H9 (cell line): ENCODE results near the gene INO80. TPM values are rescaled to one million over a fixed set of nuclear protein-coding genes. Genes with fewer than 3 reads are reported as not detected.

ENCODE experiments used
- DNase-seq: peaks from one replicate; pipeline ENCODE4 v3.0.0-alpha.2; 2017
- H2AFZ ChIP-seq: one replicate; pipeline ENCODE4 v1.6.1; 2013; ENCODE audit warnings: mild to moderate bottlenecking, low read length, control low read depth, moderate library complexity
- H2AK5ac ChIP-seq: 2 replicates; pipeline ENCODE4 v1.6.1; 2013; ENCODE audit warnings: low read length, control low read depth, mixed read lengths; ENCODE audit not compliant: insufficient read length
- H2BK120ac ChIP-seq: one replicate; pipeline ENCODE4 v1.6.1; 2013; ENCODE audit warnings: low read depth, mild to moderate bottlenecking, low read length, control low read depth, inconsistent platforms; ENCODE audit not compliant: poor library complexity, severe bottlenecking
- H2BK12ac ChIP-seq: 2 replicates; pipeline ENCODE4 v1.6.1; 2013; ENCODE audit warnings: low read length, control low read depth, mixed read lengths, low read depth; ENCODE audit not compliant: insufficient read length
- H2BK15ac ChIP-seq: 2 replicates; pipeline ENCODE4 v1.6.1; 2013; ENCODE audit warnings: low read depth, low read length, control low read depth
- H2BK20ac ChIP-seq: one replicate; pipeline ENCODE4 v1.6.1; 2013; ENCODE audit warnings: low read depth, mild to moderate bottlenecking, low read length, control low read depth, inconsistent platforms; ENCODE audit not compliant: poor library complexity, severe bottlenecking
- H2BK5ac ChIP-seq: 2 replicates; pipeline ENCODE4 v1.6.1; 2013; ENCODE audit warnings: low read length, control low read depth, mixed read lengths; ENCODE audit not compliant: insufficient read length
- H3K14ac ChIP-seq: 2 replicates; pipeline ENCODE4 v1.6.1; 2013; ENCODE audit warnings: low read length, control low read depth; ENCODE audit not compliant: insufficient read depth
- H3K18ac ChIP-seq: 2 replicates; pipeline ENCODE4 v1.6.1; 2013; ENCODE audit warnings: low read depth, mild to moderate bottlenecking, mixed read lengths, low read length, control low read depth; ENCODE audit not compliant: insufficient read length
- H3K23ac ChIP-seq: 2 replicates; pipeline ENCODE4 v1.6.1; 2013; ENCODE audit warnings: low read length, control low read depth, mixed read lengths, low read depth; ENCODE audit not compliant: insufficient read length
- H3K23me2 ChIP-seq: 2 replicates; pipeline ENCODE4 v1.6.1; 2013; ENCODE audit warnings: low read depth, mild to moderate bottlenecking, mixed read lengths, low read length, control low read depth; ENCODE audit not compliant: insufficient read length, poor library complexity, severe bottlenecking
- H3K27ac ChIP-seq: 2 replicates; pipeline ENCODE4 v1.5.1; 2013; ENCODE audit warnings: low read length, control low read depth, mixed read lengths, low read depth; ENCODE audit not compliant: insufficient read length
- H3K27me3 ChIP-seq: 2 replicates; pipeline ENCODE4 v1.6.1; 2013; ENCODE audit warnings: low read length, control low read depth, inconsistent platforms; ENCODE audit not compliant: insufficient read depth
- H3K4ac ChIP-seq: 2 replicates; pipeline ENCODE4 v1.6.1; 2013; ENCODE audit warnings: low read depth, mild to moderate bottlenecking, control low read depth, inconsistent platforms, low read length, moderate library complexity
- H3K4me1 ChIP-seq: 2 replicates; pipeline ENCODE4 v1.6.1; 2013; ENCODE audit warnings: low read length, control low read depth, inconsistent platforms; ENCODE audit not compliant: insufficient read depth
- H3K4me2 ChIP-seq: 2 replicates; pipeline ENCODE4 v1.6.1; 2013; ENCODE audit warnings: low read length, control low read depth, mixed read lengths; ENCODE audit not compliant: insufficient read length, insufficient read depth
- H3K56ac ChIP-seq: 2 replicates; pipeline ENCODE4 v1.6.1; 2013; ENCODE audit warnings: low read depth, mild to moderate bottlenecking, mixed read lengths, low read length, control low read depth; ENCODE audit not compliant: insufficient read length
- H3K79me1 ChIP-seq: 2 replicates; pipeline ENCODE4 v1.6.1; 2013; ENCODE audit warnings: low read depth, mild to moderate bottlenecking, moderate library complexity, low read length, control low read depth, inconsistent platforms; ENCODE audit not compliant: insufficient read depth, poor library complexity, severe bottlenecking
- H3K79me2 ChIP-seq: 2 replicates; pipeline ENCODE4 v1.6.1; 2013; ENCODE audit warnings: low read length, control low read depth, inconsistent platforms; ENCODE audit not compliant: insufficient read depth
- H3K9ac ChIP-seq: 2 replicates; pipeline ENCODE4 v1.6.1; 2013; ENCODE audit warnings: low read length, control low read depth, mixed read lengths; ENCODE audit not compliant: insufficient read length; ENCODE audit errors: extremely low read depth
- H3K9me3 ChIP-seq: one replicate; pipeline ENCODE4 v1.6.1; 2013; ENCODE audit warnings: low read depth, low read length, inconsistent platforms; ENCODE audit not compliant: control insufficient read depth
- H3T11ph ChIP-seq: one replicate; pipeline ENCODE4 v1.6.1; 2013; ENCODE audit warnings: mild to moderate bottlenecking, low read length, control low read depth, inconsistent platforms
- H4K20me1 ChIP-seq: one replicate; pipeline ENCODE4 v1.6.1; 2013; ENCODE audit not compliant: control insufficient read depth, insufficient read length, insufficient read depth
- H4K5ac ChIP-seq: 2 replicates; pipeline ENCODE4 v1.6.1; 2013; ENCODE audit warnings: low read depth, mild to moderate bottlenecking, mixed read lengths, low read length, control low read depth; ENCODE audit not compliant: insufficient read length
- H4K8ac ChIP-seq: replicated peaks from 2 replicates; pipeline ENCODE4 v1.6.1; 2013; ENCODE audit warnings: low read length, control low read depth, mixed read lengths, low read depth; ENCODE audit not compliant: insufficient read length
- H4K91ac ChIP-seq: 2 replicates; pipeline ENCODE4 v1.6.1; 2013; ENCODE audit warnings: low read depth, mild to moderate bottlenecking, moderate library complexity, mixed read lengths, low read length, control low read depth; ENCODE audit not compliant: insufficient read length
- H3K27ac Mint-ChIP-seq, 3 experiments: 2 replicates in 2 of 3; 3 replicates in 1 of 3; pipeline ENCODE4 v1.8.0; 2020 to 2021; ENCODE audit warnings: mixed read lengths in 3 of 3, mild to moderate bottlenecking in 1 of 3, moderate library complexity in 1 of 3
- H3K27me3 Mint-ChIP-seq: 2 replicates; pipeline ENCODE4 v1.8.0; 2021; ENCODE audit warnings: low read depth, mild to moderate bottlenecking, moderate library complexity, mixed read lengths
- H3K36me3 Mint-ChIP-seq, 3 experiments: 2 replicates in 2 of 3; 3 replicates in 1 of 3; pipeline ENCODE4 v1.8.0; 2020 to 2021; ENCODE audit warnings: low read depth in 3 of 3, mixed read lengths in 3 of 3; ENCODE audit not compliant: insufficient read depth in 1 of 3
- H3K4me1 Mint-ChIP-seq, 2 experiments: 2 replicates each; pipeline ENCODE4 v1.8.0; 2020; ENCODE audit warnings: mixed read lengths in 2 of 2
- H3K4me3 Mint-ChIP-seq, 2 experiments: 2 replicates in 1 of 2; 3 replicates in 1 of 2; pipeline ENCODE4 v1.8.0; 2020 to 2021; ENCODE audit warnings: mild to moderate bottlenecking in 2 of 2, mixed read lengths in 2 of 2, moderate library complexity in 1 of 2
- H3K9me3 Mint-ChIP-seq, 2 experiments: 2 replicates in 1 of 2; 3 replicates in 1 of 2; pipeline ENCODE4 v1.8.0; 2020; ENCODE audit warnings: mild to moderate bottlenecking in 2 of 2, mixed read lengths in 2 of 2, moderate library complexity in 1 of 2
- WGBS: extraction: QIAGEN DNeasy Blood & Tissue Kit; methylation state at CpG from one replicate; pipeline ENCODE4 v1.1.7; 2013; ENCODE audit warnings: missing lambda C conversion rate, low lambda C conversion rate, mixed read lengths; ENCODE audit not compliant: insufficient read length; ENCODE audit errors: extremely low coverage; 5-methylcytosine and 5-hydroxymethylcytosine counted together
- total RNA-seq: library from RNA; stranded (reverse); gene quantifications from 2 replicates; pipeline ENCODE4 v1.2.1, GENCODE V29; 2021
- TF ChIP-seq, protein P1 (sequence below): fragments of 200-600 bp; sonication (generic); conservative IDR thresholded peaks from 3 replicates; pipeline ENCODE4 v1.8.0; 2021; ENCODE audit warnings: antibody characterized with exemption, mild to moderate bottlenecking

The INO80 gene
- total RNA-seq, 1 experiment from 2014 or later: 29.2 TPM

DNA sequence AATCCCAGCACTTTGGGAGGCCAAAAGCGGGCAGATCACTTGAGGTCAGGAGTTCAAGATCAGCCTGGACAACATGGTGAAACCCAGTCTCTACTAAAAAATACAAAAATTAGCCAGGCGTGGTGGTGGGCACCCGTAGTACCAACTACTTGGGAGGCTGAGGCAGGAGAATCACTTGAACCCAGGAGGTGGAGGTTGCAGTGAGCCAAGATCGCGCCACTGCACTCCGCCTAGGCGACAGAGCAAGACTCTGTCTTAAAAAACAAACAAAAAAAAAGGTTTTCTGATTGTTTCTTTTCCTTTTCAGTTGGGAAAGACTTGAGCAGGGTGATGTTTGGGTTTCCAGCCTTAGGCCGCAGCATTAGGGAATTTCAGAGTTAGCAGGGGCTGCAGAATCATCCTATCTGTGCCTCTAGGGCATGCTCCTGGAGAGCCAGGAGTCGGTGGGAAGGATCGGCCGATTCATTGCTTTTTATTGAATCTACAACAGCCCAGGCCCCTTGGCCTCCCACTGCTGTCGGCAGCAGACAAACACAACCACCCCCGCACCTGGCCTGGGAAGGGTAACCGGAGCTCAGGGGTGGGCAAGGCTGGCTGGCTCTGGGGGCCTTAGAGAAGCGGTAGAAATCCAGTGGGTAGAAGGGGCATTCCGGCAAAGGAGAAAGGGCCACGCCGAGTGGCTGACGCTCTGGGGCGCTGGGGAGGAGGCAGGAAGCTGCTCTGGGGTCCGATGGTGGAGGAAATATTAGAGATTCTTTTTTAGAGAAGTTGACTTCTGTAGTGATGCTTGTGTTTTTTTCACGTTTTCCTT is 156.5 kb downstream of the INO80 start:
- Histone ChIP-seq H3K23me2 (no peaks in the 10 kb centered on the region), H2BK20ac (no peak overlapping the region), H2BK15ac (no peak overlapping the region), H2BK12ac (no peak overlapping the region), H3K27me3 (no peaks in the 10 kb centered on the region), H3K56ac (no peak overlapping the region), H3K79me1 (no peaks in the 10 kb centered on the region), H3K23ac (no peak overlapping the region), H2AFZ (no peak overlapping the region), H2BK5ac (no peak overlapping the region), H3K4me2 (no peak overlapping the region), H3K27ac (no peak overlapping the region), H3K9ac (no peak overlapping the region), H4K20me1 (no peaks in the 10 kb centered on the region), H3K79me2 (no peaks in the 10 kb centered on the region), H2AK5ac (no peak overlapping the region), H3T11ph (no peak overlapping the region), H4K8ac (no peak overlapping the region), H3K14ac (no peak overlapping the region), H4K5ac (no peak overlapping the region), H3K9me3 (no peaks in the 10 kb centered on the region), H3K18ac (no peak overlapping the region), H2BK120ac (no peak overlapping the region), H3K4ac (no peak overlapping the region), H3K4me1 (peaks cover 3% of the 10 kb centered on the region; the same call in 1 of the 2 replicates), H4K91ac (no peak overlapping the region)
- TF ChIP-seq, protein P1, sequence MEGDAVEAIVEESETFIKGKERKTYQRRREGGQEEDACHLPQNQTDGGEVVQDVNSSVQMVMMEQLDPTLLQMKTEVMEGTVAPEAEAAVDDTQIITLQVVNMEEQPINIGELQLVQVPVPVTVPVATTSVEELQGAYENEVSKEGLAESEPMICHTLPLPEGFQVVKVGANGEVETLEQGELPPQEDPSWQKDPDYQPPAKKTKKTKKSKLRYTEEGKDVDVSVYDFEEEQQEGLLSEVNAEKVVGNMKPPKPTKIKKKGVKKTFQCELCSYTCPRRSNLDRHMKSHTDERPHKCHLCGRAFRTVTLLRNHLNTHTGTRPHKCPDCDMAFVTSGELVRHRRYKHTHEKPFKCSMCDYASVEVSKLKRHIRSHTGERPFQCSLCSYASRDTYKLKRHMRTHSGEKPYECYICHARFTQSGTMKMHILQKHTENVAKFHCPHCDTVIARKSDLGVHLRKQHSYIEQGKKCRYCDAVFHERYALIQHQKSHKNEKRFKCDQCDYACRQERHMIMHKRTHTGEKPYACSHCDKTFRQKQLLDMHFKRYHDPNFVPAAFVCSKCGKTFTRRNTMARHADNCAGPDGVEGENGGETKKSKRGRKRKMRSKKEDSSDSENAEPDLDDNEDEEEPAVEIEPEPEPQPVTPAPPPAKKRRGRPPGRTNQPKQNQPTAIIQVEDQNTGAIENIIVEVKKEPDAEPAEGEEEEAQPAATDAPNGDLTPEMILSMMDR: no peak
- Mint-ChIP-seq H3K4me1 (peaks cover 32 to 42% of the 10 kb centered on the region in 2 experiments), H3K27ac (peak overlapping the region; percentile 46 to 93 (median 81); a peak in 5 of 7 replicates), H3K9me3 (peaks cover 2 to 3% of the 10 kb centered on the region in 2 experiments; a peak in 1 of 5 replicates), H3K36me3 (peaks cover 11 to 32% (median 30%) of the 10 kb centered on the region in 3 experiments), H3K4me3 (peak overlapping the region in 1 of 2 experiments; percentile 18; a peak in 2 of 5 replicates), H3K27me3 (peaks cover 2% of the 10 kb centered on the region)
- no CpG with 5 or more reads among the region's 22 CpGs for WGBS
- DNase-seq: peak; percentile 56
